ENCODE results near the gene PRDX5. TPM values are rescaled to one million over a fixed set of nuclear protein-coding genes. Genes with fewer than 3 reads are reported as not detected.
A peak's percentile ranks its signal among the peaks of the same experiment; 100 is the strongest.
"Not testable (repeated sequence)": the region's sequence is repeated elsewhere in the genome, so short reads cannot be mapped to it uniquely, and the experiment has no call there.

Gene PRDX5
- total RNA-seq, 1 donor from 2014 or later = 118 TPM

DNA sequence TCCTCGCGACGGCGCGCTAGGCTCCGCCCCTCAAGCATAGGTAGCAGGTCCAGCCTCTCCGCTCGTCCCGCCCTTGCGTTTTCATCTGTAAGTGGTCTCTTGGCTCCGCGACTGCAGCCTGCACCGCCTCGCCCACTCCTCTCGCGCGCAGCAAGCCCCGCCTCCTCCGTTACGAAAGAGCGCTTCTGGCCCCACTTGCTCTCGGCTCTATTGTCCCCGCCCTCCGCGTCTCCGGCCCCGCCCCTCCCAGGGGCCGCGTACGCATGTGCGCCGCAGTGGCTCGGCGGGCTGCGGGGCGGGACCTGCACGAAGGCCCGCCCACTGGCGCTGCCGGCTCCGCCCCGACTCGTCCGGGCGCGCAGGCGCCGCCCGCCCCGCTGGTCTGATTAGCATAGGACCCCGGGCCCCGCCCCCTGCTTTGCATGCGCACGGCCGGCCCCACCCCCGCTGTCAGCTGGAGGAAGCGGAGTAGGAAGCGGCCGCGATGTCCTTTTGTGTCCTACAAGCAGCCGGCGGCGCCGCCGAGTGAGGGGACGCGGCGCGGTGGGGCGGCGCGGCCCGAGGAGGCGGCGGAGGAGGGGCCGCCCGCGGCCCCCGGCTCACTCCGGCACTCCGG is 12.7 kb upstream of the PRDX5 start, which contains the start of gene ESRRA:
ESRRA (plus strand) TSS at position 450 of the 616 bp plus-strand sequence. CDS start 1,656 bp downstream, outside the sequence.
- H3K27me3 Mint-ChIP-seq (ENCODE audit: low read depth) = peaks cover 8% of the 10 kb centered on the region
- H3K9me3 Mint-ChIP-seq = no peaks in the 10 kb centered on the region
- peaks cover 18% of the 10 kb centered on the region for H3K4me1 Mint-ChIP-seq (ENCODE audit: low read depth)
- peak; percentile 99 for DNase-seq (ENCODE audit: low spot score)
- peak within 1 kb of the TSS; percentile 94 for H3K4me3 Mint-ChIP-seq (ENCODE audit: low read depth)
- H3K36me3 Mint-ChIP-seq (ENCODE audit: low read depth) = peaks cover 18% of the 10 kb centered on the region
- H3K27ac Mint-ChIP-seq = peak within 1 kb of the TSS; percentile 99
- intact Hi-C loops (cut with micrococcal nuclease) = loop anchor here (1.0 to 5.0 kb wide), 7 partner anchors 20 to 473 kb away; partner anchors contain the start of genes BAD, CCDC88B, FKBP2 and GPR137

DNA sequence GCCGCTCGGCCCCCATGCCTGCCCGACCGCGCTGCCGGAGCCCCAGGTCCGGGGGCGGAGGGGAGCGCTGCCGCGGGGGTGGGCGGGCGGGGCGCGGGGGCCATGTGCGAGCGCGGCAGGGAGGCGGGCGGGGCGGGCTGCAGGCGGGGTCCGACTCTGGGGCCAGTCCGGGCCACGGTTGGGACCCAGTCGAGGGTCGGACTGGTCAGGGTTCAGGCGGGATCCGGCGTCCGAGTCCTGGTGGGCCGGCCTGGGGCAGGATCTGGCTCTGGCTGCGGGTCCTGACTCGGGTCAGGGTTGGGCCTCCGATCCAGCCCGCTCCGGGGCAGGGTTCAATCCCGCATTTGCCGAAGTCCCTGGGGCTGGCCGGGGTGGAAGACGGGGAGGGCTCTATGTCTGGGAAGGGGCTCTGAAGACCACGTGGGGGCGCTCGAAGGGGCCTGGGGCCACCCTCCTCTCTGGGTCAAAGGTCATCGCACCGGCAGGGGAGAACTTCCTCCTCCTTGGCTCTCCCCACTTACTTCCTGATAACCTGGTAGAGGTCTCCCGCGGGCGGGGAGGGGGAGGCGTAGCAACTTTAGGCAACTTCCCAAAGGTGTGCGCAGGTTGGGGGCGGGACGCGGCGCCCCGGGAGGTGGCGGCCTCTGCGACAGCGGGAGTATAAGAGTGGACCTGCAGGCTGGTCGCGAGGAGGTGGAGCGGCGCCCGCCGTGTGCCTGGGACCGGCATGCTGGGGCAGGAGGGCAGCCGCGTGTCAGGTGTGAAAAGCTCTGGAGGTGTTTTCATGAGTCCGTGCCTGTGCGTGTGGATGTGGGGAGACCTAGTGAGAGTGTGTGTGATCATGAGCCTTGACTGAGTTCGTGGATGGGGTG is 12.0 kb upstream of the PRDX5 start:
- Mint-ChIP-seq H3K27ac (peak overlapping the region; percentile 93), H3K36me3 (ENCODE audit: low read depth) (peaks cover 20% of the 10 kb centered on the region), H3K4me3 (ENCODE audit: low read depth) (peak overlapping the region; percentile 94), H3K4me1 (ENCODE audit: low read depth) (peaks cover 12% of the 10 kb centered on the region), H3K9me3 (no peaks in the 10 kb centered on the region), H3K27me3 (ENCODE audit: low read depth) (peaks cover under 1% of the 10 kb centered on the region)
- intact Hi-C loops (cut with micrococcal nuclease) = loop anchor here (1.0 to 5.0 kb wide), 8 partner anchors 11 to 472 kb away; partner anchors contain the start of genes BAD, CCDC88B, FKBP2 and GPR137
- DNase-seq (ENCODE audit: low spot score) = peak; percentile 71

GRCh38 chr11:64306563-64306875 is 11.4 kb upstream of the PRDX5 start:
- intact Hi-C loops (cut with micrococcal nuclease) = loop anchor here (1.0 to 5.0 kb wide), 2 partner anchors 11 to 36 kb away; partner anchors contain the start of genes CCDC88B and TRMT112
- H3K36me3 Mint-ChIP-seq (ENCODE audit: low read depth) = peaks cover 22% of the 10 kb centered on the region
- no peak for DNase-seq (ENCODE audit: low spot score)
- H3K27ac Mint-ChIP-seq = peak overlapping the region; percentile 93
- H3K9me3 Mint-ChIP-seq = no peaks in the 10 kb centered on the region
- H3K4me3 Mint-ChIP-seq (ENCODE audit: low read depth) = peak overlapping the region; percentile 94
- peaks cover 11% of the 10 kb centered on the region for H3K4me1 Mint-ChIP-seq (ENCODE audit: low read depth)
- no peaks in the 10 kb centered on the region for H3K27me3 Mint-ChIP-seq (ENCODE audit: low read depth)

GRCh38 chr11:64306876-64307622 is 10.9 kb upstream of the PRDX5 start:
- H3K4me1 Mint-ChIP-seq (ENCODE audit: low read depth) = peaks cover 11% of the 10 kb centered on the region
- intact Hi-C loops (cut with micrococcal nuclease) = loop anchor here (1.0 to 5.0 kb wide), 2 partner anchors 10 to 35 kb away; partner anchors contain the start of genes CCDC88B and TRMT112
- DNase-seq (ENCODE audit: low spot score) = no peak
- H3K27ac Mint-ChIP-seq = peak overlapping the region; percentile 20
- no peaks in the 10 kb centered on the region for H3K9me3 Mint-ChIP-seq
- H3K27me3 Mint-ChIP-seq (ENCODE audit: low read depth) = no peaks in the 10 kb centered on the region
- H3K4me3 Mint-ChIP-seq (ENCODE audit: low read depth) = peak overlapping the region; percentile 94
- H3K36me3 Mint-ChIP-seq (ENCODE audit: low read depth) = peaks cover 22% of the 10 kb centered on the region

DNA sequence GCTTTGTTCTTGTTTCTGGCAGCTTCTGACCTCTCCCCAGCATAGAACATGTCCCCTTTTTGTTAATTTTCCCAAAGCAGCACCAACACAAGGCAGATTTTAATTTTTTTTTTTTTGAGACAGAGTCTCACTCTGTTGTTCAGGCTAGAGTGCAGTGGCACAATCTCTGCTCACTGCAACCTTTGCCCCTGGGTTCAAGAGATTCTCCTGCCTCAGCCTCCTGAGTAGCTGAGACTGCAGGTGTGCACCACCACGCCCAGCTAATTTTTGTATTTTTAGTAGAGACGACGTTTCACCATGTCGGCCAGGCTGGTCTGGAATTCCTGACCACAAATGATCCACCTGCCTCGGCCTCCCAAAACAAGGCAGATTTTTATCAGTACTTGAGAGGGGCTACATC is 10.1 kb upstream of the PRDX5 start:
- H3K4me1 Mint-ChIP-seq (ENCODE audit: low read depth) = peaks cover 16% of the 10 kb centered on the region
- H3K27ac Mint-ChIP-seq = peak overlapping the region; percentile 20
- H3K36me3 Mint-ChIP-seq (ENCODE audit: low read depth) = peaks cover 27% of the 10 kb centered on the region
- H3K9me3 Mint-ChIP-seq; H3K27me3 Mint-ChIP-seq (ENCODE audit: low read depth); DNase-seq (ENCODE audit: low spot score): not testable (repeated sequence)
- H3K4me3 Mint-ChIP-seq (ENCODE audit: low read depth) = peak overlapping the region; percentile 32
- intact Hi-C loops (cut with micrococcal nuclease) = loop anchor here (5.0 kb wide), 1 partner anchor 35 kb away; the partner anchor contains the start of gene CCDC88B

- no peak overlapping the region for H3K4me3 Mint-ChIP-seq (ENCODE audit: low read depth)
- peak overlapping the region; percentile 39 for H3K27ac Mint-ChIP-seq
- intact Hi-C loops (cut with micrococcal nuclease) = no loop called here
- no peak for DNase-seq (ENCODE audit: low spot score)
- peaks cover 20% of the 10 kb centered on the region for H3K4me1 Mint-ChIP-seq (ENCODE audit: low read depth)
- H3K27me3 Mint-ChIP-seq (ENCODE audit: low read depth) = no peaks in the 10 kb centered on the region
- no peaks in the 10 kb centered on the region for H3K9me3 Mint-ChIP-seq
- H3K36me3 Mint-ChIP-seq (ENCODE audit: low read depth) = peaks cover 51% of the 10 kb centered on the region
Measured at GRCh38 chr11:64312947-64313346, 5.0 kb upstream of the PRDX5 start.

DNA sequence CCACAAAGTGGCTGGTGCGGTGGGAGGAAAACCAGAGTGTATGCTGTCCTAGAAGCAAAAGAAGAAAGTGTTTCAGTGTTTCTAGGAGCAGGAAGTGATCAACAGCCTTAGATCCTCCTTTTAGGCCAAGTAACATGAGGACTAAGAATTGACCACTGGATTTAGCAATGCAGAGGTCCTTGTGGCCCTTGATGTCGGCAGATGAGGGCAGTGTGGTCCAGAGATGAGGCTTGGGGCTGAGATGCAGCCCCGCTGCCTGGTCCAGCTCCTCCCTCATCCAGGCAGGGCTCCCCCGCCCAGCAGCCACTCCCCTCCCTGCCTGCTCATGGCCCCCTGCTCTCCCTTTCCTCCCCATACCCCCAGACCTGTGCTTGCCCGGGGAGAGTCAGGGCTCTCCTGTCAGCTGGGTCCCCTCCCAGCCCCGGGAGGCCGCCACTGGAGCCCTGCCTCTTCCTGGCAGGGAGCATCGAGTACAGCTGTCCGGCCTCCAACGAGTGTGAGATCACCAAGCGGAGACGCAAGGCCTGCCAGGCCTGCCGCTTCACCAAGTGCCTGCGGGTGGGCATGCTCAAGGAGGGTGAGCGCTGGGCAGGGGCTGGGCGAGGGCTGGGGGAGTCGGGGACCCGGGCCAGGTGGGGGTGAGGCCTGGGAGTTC is 4.3 kb upstream of the PRDX5 start:
- no peak for DNase-seq (ENCODE audit: low spot score)
- Mint-ChIP-seq H3K27me3 (ENCODE audit: low read depth) (no peaks in the 10 kb centered on the region), H3K4me3 (ENCODE audit: low read depth) (no peak overlapping the region), H3K36me3 (ENCODE audit: low read depth) (peaks cover 50% of the 10 kb centered on the region), H3K27ac (no peak overlapping the region), H3K9me3 (no peaks in the 10 kb centered on the region), H3K4me1 (ENCODE audit: low read depth) (peaks cover 20% of the 10 kb centered on the region)
- intact Hi-C loops (cut with micrococcal nuclease) = no loop called here

- intact Hi-C loops (cut with micrococcal nuclease) = no loop called here
- H3K27ac Mint-ChIP-seq = no peak overlapping the region
- H3K27me3 Mint-ChIP-seq (ENCODE audit: low read depth) = no peaks in the 10 kb centered on the region
- H3K4me1 Mint-ChIP-seq (ENCODE audit: low read depth) = peaks cover 25% of the 10 kb centered on the region
- H3K36me3 Mint-ChIP-seq (ENCODE audit: low read depth) = peaks cover 48% of the 10 kb centered on the region
- no peak overlapping the region for H3K4me3 Mint-ChIP-seq (ENCODE audit: low read depth)
- no peak for DNase-seq (ENCODE audit: low spot score)
- no peaks in the 10 kb centered on the region for H3K9me3 Mint-ChIP-seq
Measured at GRCh38 chr11:64314146-64314804, 3.6 kb upstream of the PRDX5 start.

DNA sequence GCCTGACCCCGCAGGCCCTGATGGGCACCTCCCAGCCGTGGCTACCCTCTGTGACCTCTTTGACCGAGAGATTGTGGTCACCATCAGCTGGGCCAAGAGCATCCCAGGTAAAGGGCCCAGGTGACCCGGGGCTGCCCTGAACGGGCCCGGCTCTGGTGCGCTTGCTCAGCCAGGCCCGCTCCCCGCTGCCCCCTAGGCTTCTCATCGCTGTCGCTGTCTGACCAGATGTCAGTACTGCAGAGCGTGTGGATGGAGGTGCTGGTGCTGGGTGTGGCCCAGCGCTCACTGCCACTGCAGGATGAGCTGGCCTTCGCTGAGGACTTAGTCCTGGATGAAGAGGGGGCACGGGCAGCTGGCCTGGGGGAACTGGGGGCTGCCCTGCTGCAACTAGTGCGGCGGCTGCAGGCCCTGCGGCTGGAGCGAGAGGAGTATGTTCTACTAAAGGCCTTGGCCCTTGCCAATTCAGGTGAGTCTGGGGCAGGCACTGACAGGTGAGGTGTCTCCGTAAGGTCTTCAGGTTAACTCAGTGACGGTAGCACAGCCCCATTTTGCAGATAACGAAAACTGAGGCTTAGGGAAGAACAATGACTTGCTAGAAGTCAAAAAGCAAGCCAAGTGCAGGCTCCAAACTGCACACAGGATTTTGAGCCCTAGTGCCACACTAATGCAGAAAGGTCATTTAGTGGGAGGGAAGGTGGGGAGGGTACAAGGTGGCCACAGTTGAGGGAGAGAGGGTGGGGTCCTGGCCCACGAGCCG is 2.9 kb upstream of the PRDX5 start:
- no peak overlapping the region for H3K27ac Mint-ChIP-seq
- H3K9me3 Mint-ChIP-seq = no peaks in the 10 kb centered on the region
- no peaks in the 10 kb centered on the region for H3K27me3 Mint-ChIP-seq (ENCODE audit: low read depth)
- no peak for DNase-seq (ENCODE audit: low spot score)
- intact Hi-C loops (cut with micrococcal nuclease) = no loop called here
- peak overlapping the region; percentile 26 for H3K4me3 Mint-ChIP-seq (ENCODE audit: low read depth)
- peaks cover 46% of the 10 kb centered on the region for H3K36me3 Mint-ChIP-seq (ENCODE audit: low read depth)
- peaks cover 29% of the 10 kb centered on the region for H3K4me1 Mint-ChIP-seq (ENCODE audit: low read depth)

DNA sequence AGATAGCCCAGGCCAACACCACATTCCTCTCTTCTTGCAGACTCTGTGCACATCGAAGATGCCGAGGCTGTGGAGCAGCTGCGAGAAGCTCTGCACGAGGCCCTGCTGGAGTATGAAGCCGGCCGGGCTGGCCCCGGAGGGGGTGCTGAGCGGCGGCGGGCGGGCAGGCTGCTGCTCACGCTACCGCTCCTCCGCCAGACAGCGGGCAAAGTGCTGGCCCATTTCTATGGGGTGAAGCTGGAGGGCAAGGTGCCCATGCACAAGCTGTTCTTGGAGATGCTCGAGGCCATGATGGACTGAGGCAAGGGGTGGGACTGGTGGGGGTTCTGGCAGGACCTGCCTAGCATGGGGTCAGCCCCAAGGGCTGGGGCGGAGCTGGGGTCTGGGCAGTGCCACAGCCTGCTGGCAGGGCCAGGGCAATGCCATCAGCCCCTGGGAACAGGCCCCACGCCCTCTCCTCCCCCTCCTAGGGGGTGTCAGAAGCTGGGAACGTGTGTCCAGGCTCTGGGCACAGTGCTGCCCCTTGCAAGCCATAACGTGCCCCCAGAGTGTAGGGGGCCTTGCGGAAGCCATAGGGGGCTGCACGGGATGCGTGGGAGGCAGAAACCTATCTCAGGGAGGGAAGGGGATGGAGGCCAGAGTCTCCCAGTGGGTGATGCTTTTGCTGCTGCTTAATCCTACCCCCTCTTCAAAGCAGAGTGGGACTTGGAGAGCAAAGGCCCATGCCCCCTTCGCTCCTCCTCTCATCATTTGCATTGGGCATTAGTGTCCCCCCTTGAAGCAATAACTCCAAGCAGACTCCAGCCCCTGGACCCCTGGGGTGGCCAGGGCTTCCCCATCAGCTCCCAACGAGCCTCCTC is 2.0 kb upstream of the PRDX5 start:
- DNase-seq (ENCODE audit: low spot score); intact Hi-C loops (cut with micrococcal nuclease); H3K27me3 Mint-ChIP-seq (ENCODE audit: low read depth); H3K9me3 Mint-ChIP-seq: not testable (repeated sequence)
- peak overlapping the region; percentile 96 for H3K4me3 Mint-ChIP-seq (ENCODE audit: low read depth)
- peak overlapping the region; percentile 99 for H3K27ac Mint-ChIP-seq
- H3K4me1 Mint-ChIP-seq (ENCODE audit: low read depth) = peaks cover 35% of the 10 kb centered on the region
- peaks cover 54% of the 10 kb centered on the region for H3K36me3 Mint-ChIP-seq (ENCODE audit: low read depth)

All from activated T-helper 2 cell treated with anti-CD3 and anti-CD28 coated beads, Interferon-gamma antibody, Interleukin-2, Interleukin-4, amounts not matched to agents 10 μg/mL and 5 μg/mL and 100 μg/mL, durations not matched to agents 14 hours and 24 hours and 36 hours (primary cell).